SK-N-SH (cell line): ENCODE data around the gene ANKRD34B. TPM values are rescaled to one million over a fixed set of nuclear protein-coding genes. Genes with fewer than 3 reads are reported as not detected.

Experiments
- CTCF ChIA-PET: fragments of 300-600, 350-600 bp; formaldehyde crosslinking; extraction: SDS; loops from one replicate; lab custom pipeline; 2021; lab: Yijun Ruan, JAX
- POLR2A ChIA-PET: fragments of 350-600 bp; sonication (Branson Sonifier 250); formaldehyde crosslinking; extraction: SDS; loops from one replicate; lab custom pipeline; 2020; ENCODE audit warnings: antibody characterized with exemption, inconsistent platforms; lab: Yijun Ruan, JAX
- DNase-seq: peaks from one replicate; pipeline ENCODE4 v3.0.0; 2012
- H2AFZ ChIP-seq: fragments of 200-600 bp; sonication (generic); 2 replicates; pipeline ENCODE4 v1.8.1; 2016; ENCODE audit warnings: antibody characterized with exemption, mild to moderate bottlenecking, low read depth
- H3F3A ChIP-seq: fragments of 200-600 bp; sonication (generic); replicated peaks from 2 replicates; pipeline ENCODE3; 2016; ENCODE audit warnings: antibody characterized with exemption, mild to moderate bottlenecking; ENCODE audit not compliant: insufficient read depth
- H3K27ac ChIP-seq, 2 experiments: fragments of 200-500 bp in 1 of 2; fragments of 200-600 bp in 1 of 2; sonication (Bioruptor generic) in 1 of 2; sonication (generic), shearing (Covaris generic) in 1 of 2; 2 replicates each; pipeline versions ENCODE4 v1.5.1 to v1.6.1; 2014 to 2016; ENCODE audit warnings: low read depth in 2 of 2, inconsistent platforms in 1 of 2, low read length in 1 of 2, mild to moderate bottlenecking in 1 of 2, mixed read lengths in 1 of 2
- H3K27me3 ChIP-seq: fragments of 200-600 bp; sonication (generic), shearing (Covaris generic); 2 replicates; pipeline ENCODE4 v1.6.1; 2016; ENCODE audit warnings: mixed run types; ENCODE audit not compliant: insufficient read depth
- H3K36me3 ChIP-seq, 2 experiments: fragments of 200-500 bp in 1 of 2; fragments of 200-600 bp in 1 of 2; sonication (Bioruptor generic) in 1 of 2; sonication (generic) in 1 of 2; replicated peaks in 1 of 2; 2 replicates each; pipeline versions ENCODE3 to v1.5.1; 2014 to 2016; ENCODE audit warnings: low read length in 1 of 2, mild to moderate bottlenecking in 1 of 2; ENCODE audit not compliant: insufficient read depth in 2 of 2, control insufficient read depth in 1 of 2
- H3K4me1 ChIP-seq, 2 experiments: fragments of 200-500 bp in 1 of 2; fragments of 200-600 bp in 1 of 2; sonication (Bioruptor generic) in 1 of 2; sonication (generic), shearing (Covaris generic) in 1 of 2; 2 replicates each; pipeline versions ENCODE4 v1.5.1 to v1.6.1; 2014 to 2016; ENCODE audit warnings: low read depth in 1 of 2, low read length in 1 of 2, mixed run types in 1 of 2; ENCODE audit not compliant: insufficient read depth in 2 of 2, control insufficient read depth in 1 of 2
- H3K4me2 ChIP-seq: fragments of 200-600 bp; sonication (generic), shearing (Covaris generic); 2 replicates; pipeline ENCODE4 v1.6.1; 2017; ENCODE audit warnings: mixed run types
- H3K4me3 ChIP-seq, 2 experiments: fragments of 200-500 bp in 1 of 2; fragments of 200-600 bp in 1 of 2; sonication (Bioruptor generic) in 1 of 2; sonication (generic), shearing (Covaris generic) in 1 of 2; 2 replicates each; pipeline versions ENCODE4 v1.5.1 to v1.8.1; 2014 to 2016; ENCODE audit warnings: low read depth in 2 of 2, inconsistent platforms in 1 of 2, low read length in 1 of 2, mild to moderate bottlenecking in 1 of 2, mixed read lengths in 1 of 2, moderate library complexity in 1 of 2
- H3K79me2 ChIP-seq: fragments of 200-600 bp; sonication (generic); 2 replicates; pipeline ENCODE4 v1.8.1; 2017; ENCODE audit warnings: mild to moderate bottlenecking; ENCODE audit not compliant: insufficient read depth
- H3K9ac ChIP-seq: fragments of 200-600 bp; sonication (generic); 2 replicates; pipeline ENCODE4 v1.6.1; 2017; ENCODE audit warnings: mixed run types
- H3K9me2 ChIP-seq: fragments of 200-600 bp; sonication (generic); 2 replicates; pipeline ENCODE4 v1.6.1; 2017; ENCODE audit warnings: mixed run types
- H3K9me3 ChIP-seq: fragments of 200-600 bp; sonication (generic); 2 replicates; pipeline ENCODE4 v1.6.1; 2017; ENCODE audit warnings: mixed run types, mild to moderate bottlenecking, moderate library complexity
- H4K20me1 ChIP-seq: fragments of 200-600 bp; sonication (generic); 2 replicates; pipeline ENCODE4 v1.6.1; 2017; ENCODE audit warnings: mild to moderate bottlenecking, mixed run types; ENCODE audit not compliant: insufficient read depth
- CHD2 ChIP-seq: fragments of 150-350 bp; IDR thresholded peaks from 2 replicates; pipeline ENCODE4 v1.6.1; 2018; ENCODE audit warnings: low read length; ENCODE audit not compliant: partially characterized antibody
- CTCF ChIP-seq: fragments of 200-600 bp; sonication (generic); IDR thresholded peaks from 2 replicates; pipeline ENCODE4 v1.6.1; 2017; ENCODE audit warnings: antibody characterized with exemption, mild to moderate bottlenecking, moderate library complexity
- ELF1 ChIP-seq: IDR thresholded peaks from 2 replicates; pipeline ENCODE4 v1.4.0; 2012
- EP300 ChIP-seq, 2 experiments: IDR thresholded peaks; 2 replicates each; pipeline versions ENCODE4 v1.4.0 to v1.6.1; 2012; ENCODE audit warnings: borderline replicate concordance in 1 of 2, low read depth in 1 of 2, low read length in 1 of 2
- FOSL2 ChIP-seq: IDR thresholded peaks from 2 replicates; pipeline ENCODE4 v1.4.0; 2012; ENCODE audit warnings: low read depth, mild to moderate bottlenecking, moderate library complexity, borderline replicate concordance
- FOXM1 ChIP-seq: IDR thresholded peaks from 2 replicates; pipeline ENCODE4 v1.4.0; 2012; ENCODE audit warnings: low read depth, mild to moderate bottlenecking
- GATA2 ChIP-seq: sonication (generic); formaldehyde crosslinking; IDR thresholded peaks from 2 replicates; pipeline ENCODE4 v1.5.0; 2020; ENCODE audit warnings: mild to moderate bottlenecking, missing genetic modification reagents
- IRF3 ChIP-seq: fragments of 150-350 bp; IDR thresholded peaks from 2 replicates; pipeline ENCODE4 v1.6.1; 2016; ENCODE audit warnings: mild to moderate bottlenecking, low read depth, low read length
- MAX ChIP-seq: IDR thresholded peaks from 2 replicates; pipeline ENCODE4 v1.4.0; 2012; ENCODE audit warnings: low read depth
- MEF2A ChIP-seq: IDR thresholded peaks from 2 replicates; pipeline ENCODE4 v1.4.0; 2012; ENCODE audit warnings: low read depth, borderline replicate concordance
- MXI1 ChIP-seq: IDR thresholded peaks from 2 replicates; pipeline ENCODE4 v1.6.1; 2012; ENCODE audit warnings: mild to moderate bottlenecking, low read depth, low read length, improper control_type of control experiment
- PBX3 ChIP-seq: IDR thresholded peaks from 2 replicates; pipeline ENCODE4; 2012
- RXRA ChIP-seq: IDR thresholded peaks from 2 replicates; pipeline ENCODE4 v1.4.0; 2012; ENCODE audit warnings: low read depth, mild to moderate bottlenecking, borderline replicate concordance
- SMC3 ChIP-seq: IDR thresholded peaks from 2 replicates; pipeline ENCODE4 v1.6.1; 2012; ENCODE audit warnings: low read depth, low read length, improper control_type of control experiment
- TAF1 ChIP-seq: IDR thresholded peaks from 2 replicates; pipeline ENCODE4 v1.6.1; 2012; ENCODE audit warnings: low read depth, mild to moderate bottlenecking, low read length, moderate library complexity, borderline replicate concordance
- TCF12 ChIP-seq: IDR thresholded peaks from 2 replicates; pipeline ENCODE4 v1.4.0; 2012
- WGBS: methylation state at CpG from one replicate; pipeline ENCODE4 v1.1.6; 2017; ENCODE audit warnings: low lambda C conversion rate; 5-methylcytosine and 5-hydroxymethylcytosine counted together
- polyA plus RNA-seq, 3 experiments: library from polyadenylated mRNA; depleted of rRNA; stranded (reverse); fragments of >200 nt; gene quantifications; 2 replicates each; pipeline ENCODE4 v1.2.3, GENCODE V29; 2012

ANKRD34B gene
- polyA plus RNA-seq, 1 of the 3 experiments (the other 2 are of a cell fraction), result not detected

GRCh38 chr5:80594810-80595209 lies 24.7 kb upstream of the ANKRD34B start:
- DNase-seq, result no peak
- Histone ChIP-seq H3K9me3 (no peaks in the 10 kb centered on the region), H3K9me2 (no peaks in the 10 kb centered on the region), H3K9ac (no peak overlapping the region), H3K79me2 (no peaks in the 10 kb centered on the region), H4K20me1 (no peaks in the 10 kb centered on the region), H2AFZ (no peak overlapping the region), H3K4me1 (no peaks in the 10 kb centered on the region), H3K36me3 (no peaks in the 10 kb centered on the region), H3K27ac (no peak overlapping the region), H3F3A (no peaks in the 10 kb centered on the region), H3K4me2 (no peak overlapping the region), H3K27me3 (no peaks in the 10 kb centered on the region), H3K4me3 (no peak overlapping the region)
- ChIA-PET POLR2A (no interaction called here), CTCF (no interaction called here)
- TF ChIP-seq FOXM1, result no peak
- TF ChIP-seq MAX, result no peak
- no peak for TF ChIP-seq EP300 (IDR thresholded peaks at IDR 0.05; ENCODE audit: borderline replicate concordance in 1 of 2, low read depth in 1 of 2, low read length in 1 of 2)
- TF ChIP-seq PBX3, result no peak
- TF ChIP-seq TCF12, result no peak
- no peak for TF ChIP-seq GATA2 (CRISPR knock-in tag)
- TF ChIP-seq MXI1, result no peak
- no peak for TF ChIP-seq FOSL2
- TF ChIP-seq MEF2A, result no peak
- no peak for TF ChIP-seq ELF1
- TF ChIP-seq IRF3, result no peak
- TF ChIP-seq RXRA, result no peak
- no peak for TF ChIP-seq CHD2
- no peak for TF ChIP-seq CTCF
- TF ChIP-seq TAF1, result no peak
- no peak for TF ChIP-seq SMC3
- 100% methylated on average over 2 of the region's 2 CpGs for WGBS
